ENCODE data around the gene FAU.

FAU gene

GRCh38 chr11:65095974-65096806, 25.7 kb downstream of the FAU start, which contains the start of gene VPS51:
Gene VPS51 (plus strand): TSS chr11:65096214. CDS start chr11:65096251, 37 bp downstream.
- DNase-seq (ENCODE audit: low spot score in 2 of 2) (peak; percentile 80 to 81), ATAC-seq (ENCODE audit: low read depth) (peak; percentile 89)
- H3K4me3 Mint-ChIP-seq = peak within 1 kb of the TSS; percentile 90
- H3K27ac Mint-ChIP-seq = peak within 1 kb of the TSS; percentile 91
- no peaks in the 10 kb centered on the region for H3K9me3 Mint-ChIP-seq
- H3K4me1 Mint-ChIP-seq = peaks cover 8% of the 10 kb centered on the region
- H3K27me3 Mint-ChIP-seq = no peaks in the 10 kb centered on the region
- H3K36me3 Mint-ChIP-seq = peaks cover 4% of the 10 kb centered on the region

GRCh38 chr11:65095427-65095826, 26.5 kb downstream of the FAU start:
- Mint-ChIP-seq H3K4me3 (peak overlapping the region; percentile 90), H3K27ac (peak overlapping the region; percentile 91), H3K9me3 (no peaks in the 10 kb centered on the region), H3K4me1 (peaks cover 8% of the 10 kb centered on the region), H3K27me3 (no peaks in the 10 kb centered on the region), H3K36me3 (peaks cover 4% of the 10 kb centered on the region)
- no peak for DNase-seq (ENCODE audit: low spot score in 2 of 2)
- ATAC-seq (ENCODE audit: low read depth) = no peak

- Mint-ChIP-seq H3K9me3 (no peaks in the 10 kb centered on the region), H3K27ac (no peak overlapping the region), H3K27me3 (no peaks in the 10 kb centered on the region), H3K4me1 (peaks cover 3% of the 10 kb centered on the region), H3K36me3 (peaks cover 18% of the 10 kb centered on the region), H3K4me3 (no peak overlapping the region)
- DNase-seq (ENCODE audit: low spot score in 2 of 2) (no peak), ATAC-seq (ENCODE audit: low read depth) (no peak)
These were observed 31.3 kb downstream of the FAU start for GRCh38 chr11:65090628-65091027.

- no peak for ATAC-seq (ENCODE audit: low read depth)
- Mint-ChIP-seq H3K27me3 (no peaks in the 10 kb centered on the region), H3K4me3 (no peak overlapping the region), H3K9me3 (no peaks in the 10 kb centered on the region), H3K36me3 (peaks cover 20% of the 10 kb centered on the region), H3K27ac (no peak overlapping the region), H3K4me1 (peaks cover 5% of the 10 kb centered on the region)
- no peak for DNase-seq (ENCODE audit: low spot score in 2 of 2)
These were observed 32.3 kb downstream of the FAU start for GRCh38 chr11:65089621-65090020.

- Mint-ChIP-seq H3K27ac (no peak overlapping the region), H3K4me1 (peaks cover 15% of the 10 kb centered on the region), H3K9me3 (no peaks in the 10 kb centered on the region), H3K4me3 (no peak overlapping the region), H3K36me3 (peaks cover 22% of the 10 kb centered on the region), H3K27me3 (no peaks in the 10 kb centered on the region)
- no peak for ATAC-seq (ENCODE audit: low read depth)
- no peak for DNase-seq (ENCODE audit: low spot score in 2 of 2)
These were observed 34.1 kb downstream of the FAU start for GRCh38 chr11:65087827-65088226.

- no peak overlapping the region for H3K4me3 Mint-ChIP-seq
- ATAC-seq (ENCODE audit: low read depth) = no peak
- peaks cover 22% of the 10 kb centered on the region for H3K36me3 Mint-ChIP-seq
- H3K4me1 Mint-ChIP-seq = peaks cover 16% of the 10 kb centered on the region
- no peak overlapping the region for H3K27ac Mint-ChIP-seq
- DNase-seq (ENCODE audit: low spot score in 2 of 2) = no peak
- no peaks in the 10 kb centered on the region for H3K9me3 Mint-ChIP-seq
- H3K27me3 Mint-ChIP-seq = no peaks in the 10 kb centered on the region
These were observed 34.7 kb downstream of the FAU start for GRCh38 chr11:65087216-65087615.

- no peak overlapping the region for H3K4me3 Mint-ChIP-seq
- no peak for DNase-seq (ENCODE audit: low spot score in 2 of 2)
- peaks cover 16% of the 10 kb centered on the region for H3K4me1 Mint-ChIP-seq
- no peaks in the 10 kb centered on the region for H3K9me3 Mint-ChIP-seq
- H3K27ac Mint-ChIP-seq = no peak overlapping the region
- H3K36me3 Mint-ChIP-seq = peaks cover 22% of the 10 kb centered on the region
- H3K27me3 Mint-ChIP-seq = no peaks in the 10 kb centered on the region
- no peak for ATAC-seq (ENCODE audit: low read depth)
These were observed 35.1 kb downstream of the FAU start for GRCh38 chr11:65086809-65087208.

- ATAC-seq (ENCODE audit: low read depth) (no peak), DNase-seq (ENCODE audit: low spot score in 2 of 2) (no peak)
- peaks cover 22% of the 10 kb centered on the region for H3K36me3 Mint-ChIP-seq
- H3K27me3 Mint-ChIP-seq = no peaks in the 10 kb centered on the region
- H3K9me3 Mint-ChIP-seq = no peaks in the 10 kb centered on the region
- peak overlapping the region; percentile 7 for H3K27ac Mint-ChIP-seq
- peak overlapping the region; percentile 91 for H3K4me3 Mint-ChIP-seq
- peaks cover 16% of the 10 kb centered on the region for H3K4me1 Mint-ChIP-seq
These were observed 36.5 kb downstream of the FAU start for GRCh38 chr11:65085446-65085845.

GRCh38 chr11:65084598-65085375, 37.1 kb downstream of the FAU start:
- peak; percentile 6 for ATAC-seq (ENCODE audit: low read depth)

GRCh38 chr11:65083834-65084597, 37.9 kb downstream of the FAU start, which contains the start of the genes CDCA5 and ZFPL1:
Gene CDCA5 (minus strand): TSS chr11:65084040. CDS start chr11:65083978, 62 bp downstream.
Gene ZFPL1 (plus strand): TSS chr11:65084222. CDS start chr11:65084699, 477 bp downstream.
- DNase-seq (ENCODE audit: low spot score in 2 of 2) (peak; percentile 96), ATAC-seq (ENCODE audit: low read depth) (peak; percentile 95)
- Mint-ChIP-seq H3K4me1 (peaks cover 16% of the 10 kb centered on the region), H3K4me3 (peak within 1 kb of the TSS; percentile 91), H3K27me3 (no peaks in the 10 kb centered on the region), H3K9me3 (no peaks in the 10 kb centered on the region), H3K27ac (peak within 1 kb of the TSS; percentile 98), H3K36me3 (peaks cover 20% of the 10 kb centered on the region)

More at GRCh38 chr11:65084598-65085375, 37.1 kb downstream of the FAU start:
- H3K9me3 Mint-ChIP-seq = no peaks in the 10 kb centered on the region
- H3K4me3 Mint-ChIP-seq = peak overlapping the region; percentile 91
- no peaks in the 10 kb centered on the region for H3K27me3 Mint-ChIP-seq
- DNase-seq (ENCODE audit: low spot score in 2 of 2) = no peak
- H3K36me3 Mint-ChIP-seq = peaks cover 22% of the 10 kb centered on the region
- peaks cover 16% of the 10 kb centered on the region for H3K4me1 Mint-ChIP-seq
- H3K27ac Mint-ChIP-seq = peak overlapping the region; percentile 98

- DNase-seq (ENCODE audit: low spot score in 2 of 2) = no peak
- no peak for ATAC-seq (ENCODE audit: low read depth)
- Mint-ChIP-seq H3K9me3 (no peaks in the 10 kb centered on the region), H3K4me1 (peaks cover 22% of the 10 kb centered on the region), H3K36me3 (peaks cover 12% of the 10 kb centered on the region), H3K4me3 (peak overlapping the region; percentile 91), H3K27ac (peak overlapping the region; percentile 98), H3K27me3 (no peaks in the 10 kb centered on the region)
These were observed 38.6 kb downstream of the FAU start for GRCh38 chr11:65083134-65083833.

GRCh38 chr11:65078786-65079342, 43.1 kb downstream of the FAU start:
- Mint-ChIP-seq H3K36me3 (no peaks in the 10 kb centered on the region), H3K27ac (peak overlapping the region; percentile 69), H3K4me1 (peaks cover 17% of the 10 kb centered on the region), H3K4me3 (no peak overlapping the region), H3K27me3 (no peaks in the 10 kb centered on the region), H3K9me3 (no peaks in the 10 kb centered on the region)
- DNase-seq (ENCODE audit: low spot score in 2 of 2) = no peak
- no peak for ATAC-seq (ENCODE audit: low read depth)

- H3K36me3 Mint-ChIP-seq = no peaks in the 10 kb centered on the region
- no peaks in the 10 kb centered on the region for H3K27me3 Mint-ChIP-seq
- ATAC-seq (ENCODE audit: low read depth) (peak; percentile 100), DNase-seq (ENCODE audit: low spot score in 2 of 2) (peak; percentile 66 to 67)
- peaks cover 12% of the 10 kb centered on the region for H3K4me1 Mint-ChIP-seq
- peak overlapping the region; percentile 69 for H3K27ac Mint-ChIP-seq
- no peak overlapping the region for H3K4me3 Mint-ChIP-seq
- H3K9me3 Mint-ChIP-seq = no peaks in the 10 kb centered on the region
These were observed 43.8 kb downstream of the FAU start for GRCh38 chr11:65078151-65078550.
